OCI-LY1 (cell line): ENCODE data around the gene CTNNA3.

Experiments used
- EZH2 ChIP-seq: fragments of 200-600 bp; sonication (generic), shearing (Covaris generic); IDR thresholded peaks from 2 replicates; pipeline ENCODE4 v1.8.0; 2017; ENCODE audit warnings: borderline replicate concordance, mixed run types, mild to moderate bottlenecking, antibody characterized with exemption, low read length, moderate library complexity, mixed read lengths
- TF ChIP-seq, protein P1 (sequence below): fragments of 200-600 bp; sonication (generic), shearing (Covaris generic); IDR thresholded peaks from 2 replicates; pipeline ENCODE4 v1.5.1; 2017; ENCODE audit warnings: mild to moderate bottlenecking, antibody characterized with exemption, low read length, moderate library complexity, mixed read lengths

DNA sequence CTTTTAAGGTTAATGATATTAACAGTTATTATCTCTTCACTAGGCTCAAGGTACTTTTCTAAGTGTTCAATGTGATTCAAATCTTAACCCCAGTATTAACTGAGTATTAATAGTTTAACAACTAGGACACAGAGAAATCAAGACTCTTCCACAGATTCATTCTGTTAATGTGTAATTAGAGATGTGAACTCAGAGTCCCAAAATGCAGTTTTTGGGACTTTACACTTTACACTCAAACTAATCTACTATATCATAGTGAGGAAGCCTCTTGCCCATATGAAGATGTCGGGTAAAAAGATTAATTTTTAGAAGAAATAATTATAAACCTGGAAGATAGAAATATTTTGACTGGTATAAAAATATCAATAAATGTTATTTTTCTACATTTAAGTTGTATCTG lies 1414.7 kb downstream of the CTNNA3 start:
- TF ChIP-seq, protein P1, sequence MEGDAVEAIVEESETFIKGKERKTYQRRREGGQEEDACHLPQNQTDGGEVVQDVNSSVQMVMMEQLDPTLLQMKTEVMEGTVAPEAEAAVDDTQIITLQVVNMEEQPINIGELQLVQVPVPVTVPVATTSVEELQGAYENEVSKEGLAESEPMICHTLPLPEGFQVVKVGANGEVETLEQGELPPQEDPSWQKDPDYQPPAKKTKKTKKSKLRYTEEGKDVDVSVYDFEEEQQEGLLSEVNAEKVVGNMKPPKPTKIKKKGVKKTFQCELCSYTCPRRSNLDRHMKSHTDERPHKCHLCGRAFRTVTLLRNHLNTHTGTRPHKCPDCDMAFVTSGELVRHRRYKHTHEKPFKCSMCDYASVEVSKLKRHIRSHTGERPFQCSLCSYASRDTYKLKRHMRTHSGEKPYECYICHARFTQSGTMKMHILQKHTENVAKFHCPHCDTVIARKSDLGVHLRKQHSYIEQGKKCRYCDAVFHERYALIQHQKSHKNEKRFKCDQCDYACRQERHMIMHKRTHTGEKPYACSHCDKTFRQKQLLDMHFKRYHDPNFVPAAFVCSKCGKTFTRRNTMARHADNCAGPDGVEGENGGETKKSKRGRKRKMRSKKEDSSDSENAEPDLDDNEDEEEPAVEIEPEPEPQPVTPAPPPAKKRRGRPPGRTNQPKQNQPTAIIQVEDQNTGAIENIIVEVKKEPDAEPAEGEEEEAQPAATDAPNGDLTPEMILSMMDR, result no peak
- no peak for TF ChIP-seq EZH2
